Endothelial cell of hepatic sinusoid (primary cell): ENCODE data around the gene PRKCE.
"Not testable (repeated sequence)": the region's sequence is repeated elsewhere in the genome, so short reads cannot be mapped to it uniquely, and the experiment has no call there.

ENCODE experiments used
- in situ Hi-C: cut with HindIII; loops from 2 replicates; pipeline ENCODE4 v1.10.0; 2017; ENCODE audit warnings: low sequenced_read_pairs

PRKCE gene

DNA sequence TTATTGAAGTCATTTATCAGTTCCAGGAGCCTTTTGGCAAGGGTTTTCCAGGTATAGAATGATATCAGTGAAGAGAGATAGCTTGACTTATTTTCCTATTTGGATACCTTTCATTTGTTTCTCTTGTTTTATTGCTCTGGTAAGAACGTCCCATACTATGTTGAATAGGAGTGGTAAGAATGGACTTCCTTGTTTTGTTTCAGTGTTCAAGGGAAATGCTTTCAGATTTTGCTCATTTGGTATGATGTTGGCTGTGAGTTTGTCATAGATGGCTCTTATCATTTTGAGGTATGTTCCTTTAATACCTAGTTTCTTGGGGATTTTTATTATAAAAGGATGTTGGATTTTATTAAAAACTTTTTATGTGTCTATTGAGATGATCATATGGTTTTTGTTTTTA is 558.6 kb downstream of the PRKCE start:
- in situ Hi-C loops: no loop called here

DNA sequence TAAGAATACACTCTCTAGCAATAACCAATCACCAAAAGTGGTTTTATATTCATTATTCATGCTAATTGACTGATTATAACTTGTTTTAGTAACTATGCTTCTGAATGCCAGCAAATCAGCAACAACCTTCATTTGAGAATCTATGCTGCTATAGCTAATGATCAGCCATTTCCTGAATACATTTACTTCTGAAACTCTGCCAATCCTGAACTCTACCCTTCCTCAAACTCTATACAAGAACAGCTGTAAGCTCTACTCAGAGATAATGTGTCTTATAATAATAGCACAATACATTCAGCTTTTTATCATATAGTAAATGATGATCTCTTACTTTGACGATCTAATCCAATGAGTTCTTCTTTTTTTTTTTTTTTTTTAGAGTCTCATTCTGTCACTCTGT is 560.0 kb downstream of the PRKCE start:
- in situ Hi-C loops: no loop called here

DNA sequence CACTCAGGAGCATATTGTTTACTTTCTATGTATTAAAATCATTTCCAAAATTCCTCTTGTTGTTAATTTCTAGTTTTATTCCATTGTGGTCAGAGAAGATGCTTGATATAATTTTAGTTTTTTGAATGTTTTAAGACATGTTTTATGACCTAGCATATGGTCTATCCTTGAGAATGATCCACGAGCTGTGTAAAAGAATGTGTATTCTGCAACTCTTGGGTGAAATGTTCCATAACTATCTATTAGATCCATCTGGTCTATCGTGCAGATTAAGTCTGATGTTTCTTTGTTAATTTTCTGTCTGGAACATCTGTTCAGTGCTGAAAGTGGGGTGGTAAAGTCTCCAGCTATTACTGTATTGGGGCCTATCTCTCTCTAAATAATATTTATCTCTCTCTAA is 562.4 kb downstream of the PRKCE start:
- in situ Hi-C loops: no loop called here

DNA sequence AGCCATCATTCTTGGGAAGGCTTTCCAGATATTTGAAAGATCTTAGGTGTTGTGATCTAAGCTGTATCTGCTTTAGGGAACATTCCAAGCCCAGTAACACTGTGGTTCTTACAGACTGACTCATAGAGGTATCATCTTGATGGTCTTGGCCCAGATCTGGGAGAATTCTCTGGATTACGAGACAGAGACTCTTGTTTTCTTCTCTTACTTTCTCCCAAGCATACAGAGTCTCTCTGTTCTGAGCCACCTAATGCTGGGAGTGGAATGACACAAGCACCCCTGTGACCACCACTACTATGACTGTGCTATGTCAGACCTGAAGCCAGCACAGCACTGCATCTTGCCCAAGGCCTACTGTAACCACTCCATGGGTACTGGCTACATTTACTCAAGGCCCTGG is 564.7 kb downstream of the PRKCE start:
- in situ Hi-C loops: no loop called here

DNA sequence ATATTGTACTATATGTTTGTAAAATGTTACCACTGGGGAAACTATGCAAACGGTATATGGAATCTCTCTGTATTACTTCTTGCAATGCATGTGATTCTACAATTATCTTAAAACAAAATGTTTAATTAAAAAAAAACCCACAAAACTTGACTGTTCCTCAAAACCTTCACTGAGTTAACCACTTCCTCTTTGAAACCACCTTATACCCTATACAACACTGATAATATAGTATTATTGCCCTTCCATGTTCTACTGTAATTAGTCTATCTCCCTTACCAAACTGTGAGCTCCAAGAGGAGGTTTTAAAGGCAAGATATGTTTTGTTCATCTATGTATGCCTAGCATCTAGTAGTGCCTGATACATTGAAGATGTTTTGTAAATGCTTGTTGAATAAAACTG is 572.0 kb downstream of the PRKCE start:
- in situ Hi-C loops: not testable (repeated sequence)

DNA sequence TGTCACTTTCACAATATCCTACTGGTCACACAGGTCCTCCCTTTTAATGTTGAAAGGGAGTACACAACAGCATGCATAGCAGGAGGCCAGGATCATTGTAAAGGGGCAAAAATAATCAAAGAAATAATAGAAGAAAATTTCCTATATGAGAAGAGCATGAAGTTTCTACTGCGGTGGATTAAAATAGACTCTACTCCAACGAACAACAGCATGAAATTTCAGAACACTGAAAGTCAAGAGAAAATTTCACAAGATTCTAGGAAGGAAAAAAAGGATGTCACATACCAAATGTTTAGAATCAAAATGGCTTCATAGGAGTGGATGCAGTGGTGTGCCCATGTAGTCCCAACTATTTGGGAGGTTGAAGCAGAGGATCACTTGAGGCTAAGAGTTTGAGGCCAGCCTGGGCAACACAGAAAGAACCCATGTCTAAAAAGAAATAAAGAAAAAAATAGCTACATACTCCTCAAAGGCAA is 573.7 kb downstream of the PRKCE start:
- in situ Hi-C loops: no loop called here

DNA sequence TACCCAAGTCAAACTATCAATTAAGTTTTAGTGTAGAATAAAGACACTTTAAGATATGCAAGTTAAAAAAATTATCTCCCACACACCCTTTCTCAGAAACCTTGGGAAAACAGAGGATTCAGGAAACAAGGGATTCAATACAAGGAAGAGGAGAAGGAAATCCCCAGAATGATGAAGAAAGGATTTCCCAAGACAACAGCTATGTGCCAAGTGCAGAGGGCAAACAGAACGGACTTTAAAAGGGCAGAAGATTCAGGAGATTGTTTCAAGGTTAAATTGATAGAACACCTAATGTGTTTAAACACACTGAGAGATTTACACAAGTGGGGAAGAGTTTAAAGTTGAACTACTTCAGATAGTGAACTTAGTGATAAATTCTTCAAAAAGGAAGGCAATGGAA is 574.3 kb downstream of the PRKCE start:
- in situ Hi-C loops: no loop called here

DNA sequence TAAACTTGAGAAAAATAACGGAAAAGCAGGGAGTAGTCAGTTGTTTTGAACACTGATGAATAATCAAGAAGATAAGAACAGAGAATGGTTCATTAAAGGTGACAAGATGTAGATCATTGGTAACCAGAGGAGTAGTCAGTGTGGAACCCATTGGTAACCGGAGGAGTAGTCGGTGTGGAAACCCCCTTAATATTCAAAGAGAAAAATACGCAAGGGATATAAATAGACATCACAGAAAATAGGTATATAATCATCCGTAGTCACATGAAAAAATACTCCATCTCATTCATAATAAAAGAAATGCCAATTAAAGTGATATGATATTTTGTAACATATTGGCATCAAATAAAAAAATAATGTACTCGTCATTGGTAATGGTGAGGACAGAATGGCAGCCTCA is 575.1 kb downstream of the PRKCE start:
- in situ Hi-C loops: no loop called here

DNA sequence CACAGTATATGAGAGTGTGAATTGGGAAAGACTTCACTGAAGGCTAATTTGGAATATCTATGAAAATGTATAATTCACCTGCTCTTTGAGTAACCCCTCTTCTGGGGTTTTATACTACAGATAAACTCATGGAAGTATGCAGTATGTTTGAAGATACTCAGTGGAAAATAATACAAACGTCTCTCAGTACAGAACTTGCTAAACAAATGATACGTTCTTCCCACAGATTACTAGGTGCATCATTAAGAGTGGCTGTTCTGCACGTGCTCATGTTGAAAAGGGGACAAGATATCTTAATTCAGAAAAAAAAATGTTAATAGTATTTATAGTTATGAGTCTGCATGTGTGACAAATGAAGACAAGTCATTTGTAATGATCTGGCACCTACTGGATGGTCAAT is 575.5 kb downstream of the PRKCE start:
- in situ Hi-C loops: no loop called here

DNA sequence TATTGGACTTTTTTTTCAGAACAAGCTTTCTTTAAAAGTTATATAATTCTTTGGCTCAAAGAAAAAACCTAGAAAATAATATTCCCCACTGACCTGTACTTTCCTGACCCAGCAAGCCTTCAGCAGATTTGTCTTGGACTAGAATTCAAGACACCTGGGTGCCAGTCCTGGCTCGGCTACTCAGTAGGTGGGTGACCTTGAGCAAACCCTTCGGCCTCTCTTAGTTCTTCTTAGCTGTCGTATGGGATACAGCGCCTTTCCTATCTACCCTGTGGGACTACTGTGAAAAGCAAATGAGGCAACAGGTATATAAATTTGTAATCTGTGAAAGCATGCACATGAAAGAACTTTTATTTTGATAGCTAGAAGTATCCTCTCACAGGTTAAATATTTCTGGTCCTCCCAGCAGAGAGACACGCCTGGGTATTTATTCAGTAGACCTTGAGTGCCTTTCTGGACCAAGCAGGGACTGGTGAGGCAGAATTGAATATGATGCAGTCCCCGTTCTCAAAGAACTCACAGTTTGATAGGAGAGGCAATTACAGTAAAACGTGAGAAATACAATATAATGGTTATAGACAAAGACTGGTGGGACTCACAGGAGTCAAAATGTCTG is 576.3 kb downstream of the PRKCE start:
- in situ Hi-C loops: no loop called here

DNA sequence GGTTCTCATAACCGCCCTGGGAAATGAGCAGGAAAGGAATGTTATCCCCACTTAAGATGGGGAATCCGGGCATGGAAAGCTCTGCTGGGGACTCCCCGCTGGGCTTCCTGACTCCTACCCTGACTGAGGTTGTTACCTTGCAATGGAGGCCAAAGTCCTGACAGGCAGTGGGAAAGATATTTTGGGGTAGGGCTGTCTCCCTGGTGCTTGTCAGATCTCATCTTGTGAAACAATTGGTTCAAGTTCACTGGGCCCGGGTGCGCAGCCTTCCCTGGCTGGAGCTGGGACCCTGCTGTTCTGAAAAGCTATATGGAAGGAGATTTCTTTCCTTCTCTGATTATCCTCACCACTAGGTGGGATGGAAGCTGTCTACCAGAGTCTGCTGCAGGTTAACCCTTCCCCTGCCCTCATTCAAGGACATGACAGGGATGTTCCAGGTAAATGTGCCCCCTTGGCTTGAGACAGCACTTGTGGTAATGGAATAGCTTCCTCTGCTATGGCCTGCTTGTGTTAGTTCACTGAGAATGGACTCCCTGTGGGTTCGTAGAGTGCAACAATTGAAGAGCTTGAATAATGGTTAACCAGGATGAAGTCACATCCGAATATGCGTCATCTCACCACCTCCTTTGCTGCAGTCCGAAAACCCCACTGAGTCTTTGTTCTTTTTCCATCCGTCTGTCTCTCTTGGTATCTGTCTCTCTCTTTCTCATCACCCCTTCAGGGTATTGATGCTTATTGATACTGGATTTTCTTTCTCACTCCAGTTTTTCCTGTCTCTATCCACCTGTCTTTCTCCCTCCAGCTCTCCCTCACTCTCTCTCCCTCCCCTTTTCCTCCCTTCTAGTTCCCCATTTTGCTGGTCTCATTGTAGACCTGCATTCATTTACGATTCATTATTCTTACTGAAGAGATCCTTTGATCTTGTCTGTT is 577.9 kb downstream of the PRKCE start:
- in situ Hi-C loops: no loop called here

DNA sequence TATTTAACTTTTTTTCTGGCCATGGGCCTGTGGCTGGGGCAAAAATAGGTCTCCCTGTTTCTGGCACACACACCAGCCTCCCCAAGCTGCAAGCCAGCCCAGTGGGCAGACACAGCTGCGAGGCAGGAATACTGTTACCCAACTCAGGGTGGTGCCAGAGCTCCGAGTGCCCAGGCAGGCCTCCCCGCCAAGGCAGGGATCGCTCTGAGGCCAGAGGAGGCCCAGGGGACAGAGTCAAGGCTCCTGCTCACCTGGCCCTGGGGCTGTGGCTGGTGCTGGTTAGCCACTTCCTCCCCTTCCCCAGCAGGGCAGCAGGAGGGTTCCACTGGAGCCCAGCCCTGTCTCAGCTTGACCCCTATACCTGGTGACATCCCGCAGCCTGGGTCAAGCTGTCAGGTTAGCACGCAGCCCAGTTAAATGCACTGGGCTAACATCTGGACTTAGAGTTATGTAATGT is 578.7 kb downstream of the PRKCE start:
- in situ Hi-C loops: no loop called here

DNA sequence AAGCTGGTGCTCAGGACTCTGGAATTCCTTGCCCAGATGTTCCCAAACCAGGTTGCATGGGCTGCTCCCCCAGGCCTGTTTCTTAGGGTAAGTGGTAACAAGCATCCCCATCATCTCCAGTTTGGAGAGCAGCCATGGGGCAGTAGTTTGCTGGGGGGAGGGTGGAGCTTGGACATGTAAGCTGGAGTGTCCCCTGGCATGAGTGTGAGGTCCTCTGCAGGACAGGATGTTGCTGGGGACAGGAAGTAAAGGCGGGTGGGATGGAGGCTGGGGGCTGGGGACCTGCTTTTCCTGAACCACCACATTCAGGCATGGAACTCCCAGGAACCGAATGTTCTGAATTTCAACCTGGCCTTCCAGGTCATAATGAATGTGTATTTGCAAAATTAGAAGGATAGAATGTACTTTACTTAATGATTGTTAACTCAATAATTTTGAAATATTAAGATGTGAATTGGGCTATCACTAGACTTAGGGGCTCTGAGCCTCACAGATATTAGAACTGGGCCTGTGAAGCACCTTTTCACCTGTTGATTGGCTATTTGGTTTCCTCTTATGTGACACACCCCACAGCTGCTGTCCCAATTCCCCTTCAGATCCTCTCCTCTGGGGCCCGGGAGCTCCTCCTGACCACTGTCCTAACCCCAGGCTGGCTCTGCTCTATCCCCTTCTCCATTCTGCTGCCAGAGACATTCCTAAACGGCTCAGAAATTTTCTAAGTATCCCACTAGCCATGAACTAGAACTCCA is 579.4 kb downstream of the PRKCE start:
- in situ Hi-C loops: no loop called here

DNA sequence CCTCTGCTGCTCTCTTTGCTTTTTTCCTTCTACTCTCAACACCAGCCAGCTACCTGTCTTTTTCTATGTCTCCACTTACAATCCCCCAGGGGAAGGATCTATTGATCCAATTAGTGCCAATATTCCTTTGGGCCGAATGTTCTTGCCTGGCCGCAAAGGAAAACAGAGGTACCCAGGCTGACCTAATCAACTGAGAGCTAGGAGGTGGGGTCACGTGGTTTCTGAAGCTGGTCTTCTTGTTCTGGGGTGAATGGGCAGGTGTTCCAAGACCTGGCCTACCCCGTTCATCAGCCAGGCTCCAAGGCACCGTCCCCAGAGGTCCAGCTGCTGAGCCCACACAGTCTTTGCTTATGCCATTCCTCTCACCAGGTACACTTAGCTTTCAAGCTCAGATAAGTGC is 580.2 kb downstream of the PRKCE start:
- in situ Hi-C loops: no loop called here

DNA sequence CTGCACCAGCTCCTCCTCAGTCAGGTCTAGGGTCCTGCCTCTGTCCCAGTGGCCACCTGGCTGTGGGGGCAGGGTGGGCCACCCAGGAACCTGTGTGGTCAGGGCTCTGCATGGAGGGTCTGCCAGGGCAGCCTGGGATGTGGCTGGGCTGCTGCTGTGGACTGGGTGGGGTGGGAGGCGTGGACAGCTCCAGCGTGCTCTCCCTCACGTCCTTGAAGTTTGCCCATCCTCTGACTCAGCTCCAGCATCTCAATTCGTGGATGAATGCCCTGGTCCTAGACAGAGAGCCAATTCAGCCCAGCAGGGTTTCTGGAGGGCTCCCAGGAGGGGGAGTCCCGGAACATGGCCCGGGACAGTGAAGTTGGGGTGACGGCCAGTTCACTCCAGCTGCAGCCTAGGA is 581.4 kb downstream of the PRKCE start:
- in situ Hi-C loops: no loop called here

DNA sequence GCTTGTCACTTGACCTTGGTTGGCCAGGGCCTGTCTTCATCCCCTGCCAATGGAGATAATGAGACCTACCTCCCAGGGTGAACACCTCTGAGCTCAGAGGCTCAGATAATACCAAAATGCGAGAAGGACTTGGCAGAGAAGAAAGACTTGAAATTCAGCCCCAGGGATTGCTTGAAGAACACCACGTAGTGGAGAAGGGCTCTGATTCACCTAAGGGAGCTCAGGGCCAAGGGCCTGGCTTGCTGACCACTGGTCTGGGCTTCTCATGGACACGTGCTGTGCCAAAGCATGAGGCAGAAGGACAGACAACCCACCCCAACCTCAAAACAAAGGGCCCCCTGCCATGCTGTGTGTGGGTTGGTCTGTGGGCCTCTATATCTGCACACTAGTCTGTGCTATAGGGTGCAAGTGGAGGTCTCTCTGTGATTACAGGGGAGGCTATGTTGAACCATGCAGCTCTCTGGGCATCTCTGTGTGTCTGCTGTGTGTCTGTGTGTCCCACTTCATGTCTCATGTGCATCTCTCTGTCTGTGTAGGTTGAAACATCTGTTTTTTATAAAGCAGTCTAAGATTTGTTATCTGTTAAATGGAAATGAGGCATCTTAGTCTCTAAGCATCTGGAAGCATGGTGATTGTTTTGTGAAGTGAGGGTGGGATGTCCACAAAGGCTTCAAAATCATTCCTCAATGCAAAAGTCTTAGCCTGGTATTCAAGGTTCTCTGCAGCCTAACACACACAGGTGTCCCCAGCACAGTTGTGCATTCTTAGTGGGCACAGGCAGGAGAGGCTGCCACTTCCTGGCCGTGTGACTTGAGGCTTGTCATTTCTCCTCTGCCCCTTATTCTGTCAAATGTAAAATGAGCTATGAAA is 584.8 kb downstream of the PRKCE start:
- in situ Hi-C loops: loop anchor here (5.0 kb wide), 3 partner anchors 34 to 74 kb away; no protein-coding TSS in a partner anchor

DNA sequence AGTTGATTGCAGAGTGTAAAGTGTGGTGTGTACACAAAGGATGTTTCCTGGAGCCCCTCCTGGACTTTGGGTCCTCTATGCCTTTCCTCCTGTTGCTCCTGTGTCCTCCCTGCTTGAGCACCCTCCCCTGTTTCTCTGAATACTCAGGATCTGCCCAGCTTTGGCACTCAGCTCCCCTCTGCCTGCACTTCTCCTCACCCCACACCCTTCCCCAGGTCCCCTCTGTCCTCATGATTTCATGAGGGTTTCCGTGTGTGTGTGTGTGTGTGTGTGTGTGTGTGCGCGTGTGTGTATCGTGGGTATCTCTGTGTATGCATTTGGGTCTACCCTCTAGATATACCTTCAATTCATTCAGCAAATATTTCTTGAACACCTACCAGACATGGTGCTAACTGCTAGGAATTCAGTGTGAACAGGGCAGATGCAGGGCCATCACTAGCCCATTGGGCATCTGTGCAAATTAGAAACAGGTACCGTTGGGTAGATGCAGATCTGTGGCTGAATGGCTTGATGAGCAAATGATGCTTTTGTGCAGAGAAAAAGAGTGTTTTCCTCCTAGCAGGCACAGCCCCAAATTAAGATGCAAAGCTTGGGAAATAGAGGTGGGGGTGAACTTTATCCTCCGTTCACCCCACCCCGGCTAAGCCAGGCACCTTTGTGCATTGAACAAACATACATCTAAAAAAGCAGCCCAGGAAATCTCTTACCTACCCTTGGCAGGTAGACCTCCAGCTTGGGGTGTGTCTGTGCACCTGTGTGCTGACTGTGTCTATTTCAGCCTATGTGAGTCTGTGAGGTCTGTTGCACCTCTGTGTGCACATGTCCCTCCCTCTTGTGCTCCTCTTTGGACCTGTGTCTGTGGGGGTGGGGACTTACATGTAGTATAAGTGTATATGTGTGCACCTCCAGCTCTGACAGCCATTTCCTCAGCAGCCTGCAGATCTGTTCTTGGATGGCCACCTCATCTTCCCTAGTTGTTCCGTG is 585.7 kb downstream of the PRKCE start:
- in situ Hi-C loops: loop anchor here (5.0 kb wide), 3 partner anchors 35 to 75 kb away; no protein-coding TSS in a partner anchor
